ENCODE measurements around the gene SLIT3.

SLIT3 gene

GRCh38 chr5:168914491-168914890 is 386.4 kb downstream of the SLIT3 start:
- no peak for DNase-seq

GRCh38 chr5:168910874-168911273 is 390.1 kb downstream of the SLIT3 start:
- no peak for DNase-seq

GRCh38 chr5:168908207-168908606 is 392.7 kb downstream of the SLIT3 start:
- no peak for DNase-seq

- no peak for DNase-seq
Measured at GRCh38 chr5:168903061-168903460, 397.9 kb downstream of the SLIT3 start.

- no peak for DNase-seq
Measured at GRCh38 chr5:168899673-168900072, 401.3 kb downstream of the SLIT3 start.

- DNase-seq, result no peak
Measured at GRCh38 chr5:168899264-168899663, 401.7 kb downstream of the SLIT3 start.

- DNase-seq, result no peak
Measured at GRCh38 chr5:168898247-168898911, 402.6 kb downstream of the SLIT3 start.

- no peak for DNase-seq
Measured at GRCh38 chr5:168897387-168898122, 403.4 kb downstream of the SLIT3 start.

GRCh38 chr5:168895295-168896071 is 405.5 kb downstream of the SLIT3 start:
- no peak for DNase-seq

- no peak for DNase-seq
Measured at GRCh38 chr5:168893283-168893682, 407.7 kb downstream of the SLIT3 start.

- DNase-seq, result no peak
Measured at GRCh38 chr5:168892618-168893186, 408.2 kb downstream of the SLIT3 start.

- no peak for DNase-seq
Measured at GRCh38 chr5:168890816-168891812, 409.8 kb downstream of the SLIT3 start.

- no peak for DNase-seq
Measured at GRCh38 chr5:168889039-168889438, 411.9 kb downstream of the SLIT3 start.

- no peak for DNase-seq
Measured at GRCh38 chr5:168887931-168888330, 413.0 kb downstream of the SLIT3 start.

GRCh38 chr5:168886157-168886556 is 414.8 kb downstream of the SLIT3 start:
- no peak for DNase-seq

GRCh38 chr5:168885324-168886120 is 415.4 kb downstream of the SLIT3 start:
- DNase-seq, result peak; percentile 35

GRCh38 chr5:168883991-168884390 is 416.9 kb downstream of the SLIT3 start:
- no peak for DNase-seq

GRCh38 chr5:168883281-168883741 is 417.6 kb downstream of the SLIT3 start:
- DNase-seq, result no peak

GRCh38 chr5:168882283-168882682 is 418.7 kb downstream of the SLIT3 start:
- DNase-seq, result no peak

GRCh38 chr5:168881427-168882149 is 419.4 kb downstream of the SLIT3 start:
- no peak for DNase-seq

Measured in right hindlimb (tissue), 1 donor.